PC-3 (cell line): ENCODE measurements around the gene SLC24A3. TPM values are rescaled to one million over a fixed set of nuclear protein-coding genes. Genes with fewer than 3 reads are reported as not detected.

Experiments
- ATAC-seq: fragments of 200-7000 bp; cut with Tn5 transposase; 2 replicates; pipeline ENCODE4 v1.9.1; 2020; ENCODE audit warnings: mild to moderate bottlenecking, moderate library complexity
- BruUV-seq: library from RNA; stranded (reverse); fragments of 400-500 nt; replicated peaks from 2 replicates; lab custom pipeline; 2021; lab: Mats Ljungman, UMichigan
- CTCF ChIA-PET: fragments of 300-600 bp; sonication (Branson Sonifier 250); formaldehyde crosslinking; loops from one replicate; lab custom pipeline; 2022; ENCODE audit warnings: antibody characterized with exemption; lab: Charles Lee
- POLR2A ChIA-PET: fragments of 300-600 bp; sonication (Branson Sonifier 250); formaldehyde crosslinking; loops from one replicate; lab custom pipeline; 2022; ENCODE audit warnings: antibody characterized with exemption; ENCODE audit not compliant: unreplicated experiment; lab: Charles Lee
- DNase-seq: peaks from one replicate; pipeline ENCODE4 v3.0.0-alpha.2; 2015
- H2AFZ ChIP-seq: fragments of 300-600 bp; sonication (generic); 2 replicates; pipeline ENCODE4 v1.6.0; 2016; ENCODE audit warnings: antibody characterized with exemption, low read length
- H3F3A ChIP-seq: fragments of 300-600 bp; sonication (generic); one replicate; pipeline ENCODE4 v1.6.0; 2017; ENCODE audit warnings: antibody characterized with exemption, low read length, control low read depth, mild to moderate bottlenecking; ENCODE audit not compliant: unreplicated experiment
- H3K27ac ChIP-seq: fragments of 300-600 bp; sonication (generic); 2 replicates; pipeline ENCODE4 v1.5.1; 2016; ENCODE audit warnings: mild to moderate bottlenecking, low read length
- H3K27me3 ChIP-seq: fragments of 300-600 bp; sonication (generic); 2 replicates; pipeline ENCODE4 v1.6.1; 2016; ENCODE audit warnings: low read length, mixed read lengths
- H3K36me3 ChIP-seq: fragments of 300-600 bp; sonication (generic); 2 replicates; pipeline ENCODE4 v1.6.1; 2016; ENCODE audit warnings: low read depth, mixed run types, low read length, mixed read lengths
- H3K4me1 ChIP-seq: fragments of 300-600 bp; sonication (generic); 2 replicates; pipeline ENCODE4 v1.5.1; 2016; ENCODE audit warnings: low read length; ENCODE audit not compliant: insufficient read depth
- H3K4me2 ChIP-seq: fragments of 300-600 bp; sonication (generic); 2 replicates; pipeline ENCODE4 v1.6.0; 2016; ENCODE audit warnings: low read length
- H3K4me3 ChIP-seq: fragments of 300-600 bp; sonication (generic); 2 replicates; pipeline ENCODE4 v1.5.1; 2016; ENCODE audit warnings: mild to moderate bottlenecking, low read length, mixed read lengths
- H3K79me2 ChIP-seq: fragments of 300-600 bp; sonication (generic); 2 replicates; pipeline ENCODE4 v1.6.1; 2017; ENCODE audit warnings: low read length, mixed read lengths
- H3K9ac ChIP-seq: fragments of 300-600 bp; sonication (generic); 2 replicates; pipeline ENCODE4 v1.6.0; 2016; ENCODE audit warnings: mild to moderate bottlenecking, low read length
- H3K9me2 ChIP-seq: fragments of 300-600 bp; sonication (generic); replicated peaks from 2 replicates; pipeline ENCODE4 v1.6.1; 2016; ENCODE audit warnings: mixed run types, low read length, mixed read lengths
- H3K9me3 ChIP-seq: fragments of 300-600 bp; sonication (generic); 2 replicates; pipeline ENCODE4 v1.6.1; 2016; ENCODE audit warnings: low read length, mixed read lengths
- H4K20me1 ChIP-seq: fragments of 300-600 bp; sonication (generic); 2 replicates; pipeline ENCODE4 v1.6.1; 2016; ENCODE audit warnings: low read length, mixed read lengths
- EZH2 ChIP-seq: fragments of 300-600 bp; sonication (generic); IDR thresholded peaks from one replicate; pipeline ENCODE4 v1.6.1; 2017; ENCODE audit warnings: antibody characterized with exemption, mild to moderate bottlenecking, low read length; ENCODE audit not compliant: unreplicated experiment
- EZH2phosphoT487 ChIP-seq: fragments of 300-600 bp; sonication (generic); IDR thresholded peaks from 2 replicates; pipeline ENCODE4 v1.6.1; 2018; ENCODE audit warnings: mild to moderate bottlenecking, antibody characterized with exemption, low read length, borderline replicate concordance
- intact Hi-C: fragments of 100-400 bp; cut with micrococcal nuclease; formaldehyde crosslinking; loops from 2 replicates; pipeline ENCODE4 v1.9.0; 2023
- total RNA-seq: library from RNA; depleted of rRNA; stranded (reverse); fragments of >200 nt; gene quantifications from 2 replicates; pipeline ENCODE4 v1.2.3, GENCODE V29; 2014
- TF ChIP-seq, protein P1 (sequence below): fragments of 300-600 bp; sonication (generic); conservative IDR thresholded peaks from 2 replicates; pipeline ENCODE4 v1.5.1; 2017; ENCODE audit warnings: antibody characterized with exemption, low read depth, mild to moderate bottlenecking, low read length

The SLC24A3 gene
- total RNA-seq, 1 experiment from 2014 or later = 0.11 TPM

DNA sequence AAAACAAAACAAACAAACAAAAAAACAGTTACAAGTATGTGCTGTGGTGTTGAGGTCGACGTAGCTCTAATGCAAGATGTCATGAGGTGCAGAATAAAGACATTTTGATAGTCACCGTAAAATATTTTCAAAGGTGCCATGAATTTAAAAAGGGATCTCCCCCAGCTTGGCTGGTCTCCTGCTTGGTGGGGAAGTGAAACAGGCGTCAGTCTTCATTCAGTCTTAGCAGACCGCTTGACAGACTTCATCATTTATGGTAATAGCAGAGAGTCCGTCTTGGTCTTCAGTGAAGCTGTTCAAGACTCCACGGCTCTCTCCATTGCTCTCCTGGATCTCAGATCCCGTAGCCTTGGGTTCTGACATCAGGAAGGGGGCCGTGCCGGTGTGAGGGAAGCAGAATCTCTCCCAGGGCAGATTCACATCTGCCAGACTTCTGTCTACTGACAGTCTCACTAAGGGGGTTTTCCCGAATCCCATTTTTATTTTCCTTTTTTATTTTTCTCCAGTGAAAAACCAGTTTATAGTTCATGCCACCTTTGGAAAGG, 1.6 kb downstream of the SLC24A3 start:
- no peak overlapping the region for H3K27ac ChIP-seq
- no peaks in the 10 kb centered on the region for H3F3A ChIP-seq
- no TSS peak for BruUV-seq
- ChIA-PET CTCF (no interaction called here), POLR2A (interaction anchor here (0.6 kb wide), 1 partner anchor 420 kb away, joined by 6 read pairs; no protein-coding TSS in a partner anchor)
- no peak overlapping the region for H3K9ac ChIP-seq
- H3K4me3 ChIP-seq = no peak overlapping the region
- H3K27me3 ChIP-seq = peaks cover 83% of the 10 kb centered on the region
- no peaks in the 10 kb centered on the region for H3K4me1 ChIP-seq
- H2AFZ ChIP-seq = no peak overlapping the region
- no peak overlapping the region for H3K4me2 ChIP-seq
- ATAC-seq (no peak), DNase-seq (no peak)
- H3K9me3 ChIP-seq = no peaks in the 10 kb centered on the region
- no peaks in the 10 kb centered on the region for H3K9me2 ChIP-seq
- H3K79me2 ChIP-seq = no peaks in the 10 kb centered on the region
- no peaks in the 10 kb centered on the region for H4K20me1 ChIP-seq
- H3K36me3 ChIP-seq = no peaks in the 10 kb centered on the region
- TF ChIP-seq EZH2 (no peak), EZH2phosphoT487 (no peak)
- TF ChIP-seq, protein P1, sequence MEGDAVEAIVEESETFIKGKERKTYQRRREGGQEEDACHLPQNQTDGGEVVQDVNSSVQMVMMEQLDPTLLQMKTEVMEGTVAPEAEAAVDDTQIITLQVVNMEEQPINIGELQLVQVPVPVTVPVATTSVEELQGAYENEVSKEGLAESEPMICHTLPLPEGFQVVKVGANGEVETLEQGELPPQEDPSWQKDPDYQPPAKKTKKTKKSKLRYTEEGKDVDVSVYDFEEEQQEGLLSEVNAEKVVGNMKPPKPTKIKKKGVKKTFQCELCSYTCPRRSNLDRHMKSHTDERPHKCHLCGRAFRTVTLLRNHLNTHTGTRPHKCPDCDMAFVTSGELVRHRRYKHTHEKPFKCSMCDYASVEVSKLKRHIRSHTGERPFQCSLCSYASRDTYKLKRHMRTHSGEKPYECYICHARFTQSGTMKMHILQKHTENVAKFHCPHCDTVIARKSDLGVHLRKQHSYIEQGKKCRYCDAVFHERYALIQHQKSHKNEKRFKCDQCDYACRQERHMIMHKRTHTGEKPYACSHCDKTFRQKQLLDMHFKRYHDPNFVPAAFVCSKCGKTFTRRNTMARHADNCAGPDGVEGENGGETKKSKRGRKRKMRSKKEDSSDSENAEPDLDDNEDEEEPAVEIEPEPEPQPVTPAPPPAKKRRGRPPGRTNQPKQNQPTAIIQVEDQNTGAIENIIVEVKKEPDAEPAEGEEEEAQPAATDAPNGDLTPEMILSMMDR = no peak
- intact Hi-C loops = no loop called here

DNA sequence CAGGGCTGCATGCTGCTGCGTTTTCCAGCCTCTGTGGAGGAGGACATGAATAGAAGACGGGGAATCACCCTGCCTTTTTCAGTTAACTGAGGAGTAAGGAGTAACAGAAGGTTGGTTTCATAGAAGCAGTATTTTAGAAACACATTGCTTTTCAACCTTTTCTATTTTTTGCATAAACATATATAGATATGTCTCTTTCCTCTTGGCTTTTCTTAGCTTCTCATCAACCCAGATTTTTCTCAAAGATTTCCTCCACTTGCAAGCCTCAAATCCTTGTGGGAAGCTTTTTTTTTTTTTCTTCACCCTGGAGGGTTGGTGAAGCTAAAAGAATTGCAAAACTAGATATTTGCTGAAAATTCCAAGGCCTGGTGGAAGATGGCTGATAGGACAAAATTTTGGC, 6.0 kb downstream of the SLC24A3 start:
- Histone ChIP-seq H3K4me2 (no peak overlapping the region), H3K4me1 (no peaks in the 10 kb centered on the region), H4K20me1 (no peaks in the 10 kb centered on the region), H3K9ac (no peak overlapping the region), H2AFZ (no peak overlapping the region), H3K79me2 (no peaks in the 10 kb centered on the region), H3K27me3 (peaks cover 62% of the 10 kb centered on the region), H3K36me3 (no peaks in the 10 kb centered on the region), H3K9me3 (no peaks in the 10 kb centered on the region), H3K9me2 (no peaks in the 10 kb centered on the region), H3F3A (no peaks in the 10 kb centered on the region), H3K4me3 (no peak overlapping the region), H3K27ac (no peak overlapping the region)
- ChIA-PET POLR2A (no interaction called here), CTCF (no interaction called here)
- intact Hi-C loops = no loop called here
- no peak for DNase-seq
- no peak for ATAC-seq
- BruUV-seq = no TSS peak
- TF ChIP-seq EZH2 = no peak
- TF ChIP-seq, protein P1 = no peak
- TF ChIP-seq EZH2phosphoT487 = no peak

DNA sequence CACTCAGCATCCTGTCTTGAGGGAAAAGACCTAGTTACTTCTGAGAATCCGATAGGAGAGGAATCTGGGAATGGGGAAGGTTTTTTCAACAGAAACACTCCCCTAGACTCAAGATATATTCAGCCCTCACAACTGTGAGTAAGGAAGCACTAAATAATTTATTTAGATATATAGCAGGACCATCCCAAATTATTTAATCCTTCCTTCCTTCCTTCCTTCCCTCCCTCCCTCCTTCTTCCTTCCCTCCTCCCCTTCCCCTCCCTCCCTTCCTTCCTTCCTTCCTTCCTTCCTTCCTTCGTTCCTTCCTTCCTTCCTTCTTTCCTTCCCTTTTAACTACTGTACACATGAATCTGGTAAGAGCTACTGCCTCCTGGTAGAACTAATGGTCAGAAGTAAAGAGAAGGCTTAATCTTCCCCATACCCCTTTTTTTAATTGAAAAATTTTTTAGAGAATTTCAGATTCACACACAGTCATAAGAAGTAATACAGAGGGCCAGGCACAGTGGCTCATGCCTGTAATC, 10.1 kb downstream of the SLC24A3 start:
- Histone ChIP-seq H3K4me1 (no peaks in the 10 kb centered on the region), H3F3A (no peaks in the 10 kb centered on the region), H3K27me3 (peaks cover 60% of the 10 kb centered on the region), H3K79me2 (no peaks in the 10 kb centered on the region), H3K4me3 (no peak overlapping the region), H3K9me3 (no peaks in the 10 kb centered on the region), H3K36me3 (no peaks in the 10 kb centered on the region), H3K4me2 (no peak overlapping the region), H3K27ac (no peak overlapping the region), H3K9ac (no peak overlapping the region), H4K20me1 (no peaks in the 10 kb centered on the region), H3K9me2 (no peaks in the 10 kb centered on the region), H2AFZ (no peak overlapping the region)
- ATAC-seq (no peak), DNase-seq (no peak)
- CTCF ChIA-PET = no interaction called here
- intact Hi-C loops = no loop called here
- no TSS peak for BruUV-seq
- POLR2A ChIA-PET = no interaction called here
- TF ChIP-seq EZH2phosphoT487 = no peak
- TF ChIP-seq, protein P1 = no peak
- TF ChIP-seq EZH2 = no peak
